ENCODE measurements around the gene ZFPL1.

The ZFPL1 gene

DNA sequence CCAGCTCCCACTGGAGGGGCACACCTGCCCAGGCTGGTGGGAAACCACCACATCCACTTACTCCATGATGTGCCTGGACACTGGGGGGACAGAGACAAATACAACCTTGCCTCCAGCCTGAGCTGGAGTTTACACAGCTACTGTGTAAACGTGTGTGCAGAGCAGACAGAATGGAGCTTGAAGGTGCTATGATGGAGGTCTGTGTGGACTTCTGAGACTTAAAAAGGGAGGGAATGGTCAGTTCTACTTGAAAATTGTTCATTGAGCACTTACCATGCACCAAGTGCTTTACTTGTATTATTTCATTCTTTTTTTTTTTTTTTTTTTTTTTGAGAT is 11.4 kb upstream of the ZFPL1 start:
- ATAC-seq: no peak
- no peak for DNase-seq (ENCODE audit: low spot score in 2 of 2)
- Mint-ChIP-seq H3K4me1 (peaks cover 2% of the 10 kb centered on the region), H3K9me3 (no peaks in the 10 kb centered on the region), H3K4me3 (no peak overlapping the region), H3K36me3 (peaks cover 22% of the 10 kb centered on the region), H3K27ac (no peak overlapping the region)

DNA sequence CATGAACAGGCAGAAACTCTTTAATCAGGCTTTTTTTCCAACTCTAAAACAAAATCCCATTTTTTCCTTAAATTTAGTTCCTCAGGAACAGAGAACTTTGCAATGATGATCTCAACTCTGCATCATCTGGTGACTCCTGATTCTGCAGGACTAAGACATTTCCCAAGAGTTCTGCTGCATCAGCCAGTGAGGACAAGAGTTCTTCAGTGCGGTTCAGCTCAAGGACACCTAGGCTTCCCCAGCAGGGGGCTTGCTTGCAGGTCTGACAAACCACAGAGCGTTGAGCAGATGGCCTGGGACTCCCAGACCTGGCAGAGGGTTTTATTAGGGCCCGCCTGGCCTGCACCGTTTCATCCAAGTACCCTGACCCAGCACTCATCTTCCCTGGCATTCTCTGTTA is 6.6 kb upstream of the ZFPL1 start:
- Mint-ChIP-seq H3K4me1 (peaks cover 29% of the 10 kb centered on the region), H3K36me3 (peaks cover 70% of the 10 kb centered on the region), H3K4me3 (no peak overlapping the region), H3K27ac (no peak overlapping the region), H3K9me3 (no peaks in the 10 kb centered on the region)
- no peak for ATAC-seq
- DNase-seq (ENCODE audit: low spot score in 2 of 2): no peak

DNA sequence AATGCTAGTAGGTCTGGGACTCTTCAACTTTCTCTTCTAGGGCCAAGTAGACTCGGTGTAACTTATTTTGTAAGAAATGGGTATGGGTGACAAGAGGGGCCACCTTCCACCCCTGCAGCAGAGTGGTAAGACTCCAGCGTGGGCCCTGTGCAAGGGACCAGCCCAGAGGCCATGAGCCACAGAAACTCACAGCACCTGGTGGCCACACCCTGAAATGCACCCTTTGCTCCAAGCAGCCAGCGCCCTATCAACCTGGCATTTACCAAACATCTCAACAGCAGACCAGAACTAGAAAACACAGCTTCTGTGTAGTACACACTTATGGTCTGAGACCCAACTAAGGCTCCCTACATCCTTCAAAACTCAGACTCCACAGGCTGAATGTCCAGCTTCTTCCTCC is 5.9 kb upstream of the ZFPL1 start:
- ATAC-seq: peak; percentile 85
- peak; percentile 43 to 81 for DNase-seq (ENCODE audit: low spot score in 2 of 2)
- H3K9me3 Mint-ChIP-seq: no peaks in the 10 kb centered on the region
- H3K27ac Mint-ChIP-seq: peak overlapping the region; percentile 74
- H3K36me3 Mint-ChIP-seq: peaks cover 77% of the 10 kb centered on the region
- no peak overlapping the region for H3K4me3 Mint-ChIP-seq
- peaks cover 35% of the 10 kb centered on the region for H3K4me1 Mint-ChIP-seq

DNA sequence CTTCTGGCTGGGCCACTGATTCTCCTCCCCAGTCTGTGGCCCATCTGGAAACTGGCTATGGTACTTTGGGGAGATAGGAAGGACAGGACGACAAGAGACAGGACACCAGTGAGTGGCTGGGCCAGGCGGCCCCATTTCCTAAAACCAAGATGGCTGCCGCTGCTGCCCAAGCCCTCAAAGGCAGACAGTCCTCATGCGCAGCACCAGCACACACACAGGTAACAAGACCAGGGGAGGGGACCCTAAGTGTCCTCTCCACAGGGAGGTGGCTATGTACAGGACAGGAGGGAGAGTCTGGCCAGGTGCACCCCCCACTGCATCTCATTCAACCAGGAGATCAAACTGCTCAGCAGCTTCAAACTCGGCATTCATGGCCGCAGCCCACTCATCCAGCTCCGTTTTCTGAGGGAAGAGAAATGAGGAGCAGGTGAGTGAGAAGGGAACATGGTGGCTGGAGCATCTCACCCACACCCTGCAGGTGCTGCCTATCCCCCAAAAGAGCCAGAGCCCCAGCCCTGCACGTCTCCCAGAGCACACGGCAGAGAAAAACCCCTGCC is 5.2 kb upstream of the ZFPL1 start:
- ATAC-seq (no peak), DNase-seq (ENCODE audit: low spot score in 2 of 2) (no peak)
- Mint-ChIP-seq H3K27ac (peak overlapping the region; percentile 74), H3K9me3 (no peaks in the 10 kb centered on the region), H3K4me1 (peaks cover 42% of the 10 kb centered on the region), H3K36me3 (peaks cover 84% of the 10 kb centered on the region), H3K4me3 (no peak overlapping the region)

DNA sequence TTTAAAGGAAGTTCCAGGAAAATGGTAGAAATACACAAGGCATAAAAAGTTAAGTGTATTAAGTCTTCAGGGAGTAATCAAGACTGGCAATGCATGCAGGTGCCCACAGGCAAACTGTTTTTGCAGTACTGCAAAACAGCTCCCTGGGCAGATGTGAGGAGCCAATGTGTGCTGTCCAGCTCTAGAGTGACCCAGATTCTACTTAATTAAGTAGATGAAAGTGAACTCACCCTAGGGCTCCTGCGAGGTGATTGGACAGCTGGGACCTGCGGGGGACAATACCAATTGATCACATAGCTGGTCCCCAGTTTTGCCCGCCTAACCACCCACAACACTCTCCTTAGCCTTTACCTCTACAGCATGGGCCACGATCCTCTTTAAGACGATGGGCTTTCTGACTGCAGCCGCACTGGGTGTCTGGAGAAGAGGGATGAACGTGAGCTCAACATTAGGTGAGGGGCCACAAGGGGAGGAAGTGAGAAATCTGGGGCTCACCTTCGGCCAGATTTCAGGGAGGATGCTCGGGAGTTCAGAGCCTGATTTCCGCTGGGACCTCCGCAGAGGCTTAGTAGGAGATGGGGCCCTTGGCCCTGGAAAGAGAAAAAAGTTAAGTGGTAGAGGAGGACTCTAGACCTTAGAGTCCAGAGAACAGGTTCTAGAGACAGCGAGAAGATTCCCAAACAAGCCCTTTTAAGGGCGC is 738 bp upstream of the ZFPL1 start:
- DNase-seq (ENCODE audit: low spot score in 2 of 2) (no peak), ATAC-seq (peak; percentile 8)
- peaks cover 96% of the 10 kb centered on the region for H3K36me3 Mint-ChIP-seq
- peak overlapping the region; percentile 99 for H3K4me3 Mint-ChIP-seq
- H3K4me1 Mint-ChIP-seq: peaks cover 53% of the 10 kb centered on the region
- H3K9me3 Mint-ChIP-seq: no peaks in the 10 kb centered on the region
- peak overlapping the region; percentile 99 for H3K27ac Mint-ChIP-seq

DNA sequence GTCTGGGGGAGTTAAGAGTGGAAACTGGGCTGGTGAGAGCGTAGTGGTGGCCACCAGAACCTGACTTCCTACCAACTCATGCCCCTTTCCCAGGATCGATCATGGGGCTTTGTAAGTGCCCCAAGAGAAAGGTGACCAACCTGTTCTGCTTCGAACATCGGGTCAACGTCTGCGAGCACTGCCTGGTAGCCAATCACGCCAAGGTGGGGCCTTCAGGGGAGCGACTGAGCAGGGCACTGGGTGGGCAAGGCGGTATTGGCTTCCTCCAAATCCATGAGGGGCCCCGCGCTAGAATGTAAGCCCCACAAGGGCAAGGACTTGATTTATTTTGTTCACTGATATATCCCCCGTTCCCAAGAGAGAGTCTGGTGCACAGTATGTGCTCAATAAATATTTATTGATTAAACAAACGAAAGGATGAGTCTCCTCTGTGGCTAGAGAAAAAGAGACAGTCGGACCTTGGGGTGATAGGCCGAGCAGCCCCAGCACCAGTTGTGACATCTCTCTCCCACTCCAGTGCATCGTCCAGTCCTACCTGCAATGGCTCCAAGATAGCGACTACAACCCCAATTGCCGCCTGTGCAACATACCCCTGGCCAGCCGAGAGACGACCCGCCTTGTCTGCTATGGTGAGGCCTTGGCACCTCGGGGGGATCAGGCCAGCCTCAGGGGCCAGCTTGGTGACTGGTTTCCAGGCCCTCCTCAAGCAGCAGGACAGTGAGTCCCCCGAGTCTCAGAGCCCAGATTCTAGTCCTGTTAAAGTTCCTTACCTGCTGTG is 765 bp downstream of the ZFPL1 start:
- DNase-seq (ENCODE audit: low spot score in 2 of 2): no peak
- Mint-ChIP-seq H3K4me3 (peak overlapping the region; percentile 99), H3K27ac (peak overlapping the region; percentile 99), H3K4me1 (peaks cover 44% of the 10 kb centered on the region), H3K9me3 (no peaks in the 10 kb centered on the region), H3K36me3 (peaks cover 91% of the 10 kb centered on the region)
- ATAC-seq: peak; percentile 9

DNA sequence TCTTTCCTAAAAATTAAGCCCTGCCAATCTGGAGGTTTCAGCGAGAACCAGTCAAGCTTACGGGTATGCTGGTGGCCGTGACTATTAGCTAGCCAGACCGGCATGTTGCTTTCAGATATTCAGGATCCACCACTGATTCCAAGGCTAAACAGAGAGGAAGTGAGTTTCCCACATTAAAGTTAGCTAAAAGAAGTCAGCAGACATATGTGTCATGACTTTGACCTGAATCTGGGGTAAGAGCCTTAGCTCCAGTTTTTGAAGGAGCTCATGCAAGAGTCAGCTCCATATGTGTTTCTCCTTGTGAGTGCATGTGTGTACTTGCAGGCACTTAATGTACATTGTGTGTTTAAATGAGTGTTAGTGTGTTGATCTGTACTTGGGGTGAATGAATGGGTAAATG is 1.4 kb downstream of the ZFPL1 start:
- ATAC-seq: no peak
- Mint-ChIP-seq H3K27ac (peak overlapping the region; percentile 99), H3K4me1 (peaks cover 41% of the 10 kb centered on the region), H3K4me3 (peak overlapping the region; percentile 99), H3K36me3 (peaks cover 89% of the 10 kb centered on the region), H3K9me3 (no peaks in the 10 kb centered on the region)
- DNase-seq (ENCODE audit: low spot score in 2 of 2): no peak

DNA sequence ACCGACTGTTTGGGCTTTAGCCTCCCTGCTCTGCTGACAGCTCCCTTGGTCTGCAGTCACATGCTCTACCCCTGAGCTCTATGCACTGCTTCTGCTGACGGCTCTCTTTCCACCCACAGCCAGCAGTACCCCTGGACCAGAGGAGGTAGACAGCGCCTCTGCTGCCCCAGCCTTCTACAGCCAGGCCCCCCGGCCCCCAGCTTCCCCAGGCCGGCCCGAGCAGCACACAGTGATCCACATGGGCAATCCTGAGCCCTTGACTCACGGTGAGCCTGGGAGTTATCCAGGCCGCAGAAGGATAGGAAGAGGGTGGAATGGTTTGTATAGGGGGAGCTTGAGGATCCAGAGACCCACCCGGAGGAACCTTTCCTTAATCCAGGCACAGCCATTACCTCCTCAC is 2.8 kb downstream of the ZFPL1 start:
- H3K4me1 Mint-ChIP-seq: peaks cover 33% of the 10 kb centered on the region
- H3K9me3 Mint-ChIP-seq: no peaks in the 10 kb centered on the region
- no peak for DNase-seq (ENCODE audit: low spot score in 2 of 2)
- peak overlapping the region; percentile 52 for H3K27ac Mint-ChIP-seq
- H3K4me3 Mint-ChIP-seq: no peak overlapping the region
- H3K36me3 Mint-ChIP-seq: peaks cover 77% of the 10 kb centered on the region
- no peak for ATAC-seq

DNA sequence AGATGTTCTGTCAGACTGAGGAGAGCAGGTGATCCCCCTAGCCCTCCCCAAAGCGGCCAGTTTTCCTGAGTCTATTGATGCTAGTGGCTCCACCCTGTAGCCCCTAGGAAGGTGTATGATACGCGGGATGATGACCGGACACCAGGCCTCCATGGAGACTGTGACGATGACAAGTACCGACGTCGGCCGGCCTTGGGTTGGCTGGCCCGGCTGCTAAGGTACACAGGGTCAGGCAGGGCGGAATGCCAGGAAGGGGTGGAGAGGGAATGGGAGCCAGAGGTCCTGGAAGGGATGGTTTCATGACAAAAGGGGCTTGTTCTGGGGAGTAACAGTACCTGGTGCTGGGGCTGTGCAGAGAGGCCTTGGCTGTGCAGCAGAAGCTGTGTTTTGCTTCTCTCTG is 3.2 kb downstream of the ZFPL1 start:
- H3K27ac Mint-ChIP-seq: peak overlapping the region; percentile 52
- peaks cover 73% of the 10 kb centered on the region for H3K36me3 Mint-ChIP-seq
- H3K4me3 Mint-ChIP-seq: no peak overlapping the region
- DNase-seq (ENCODE audit: low spot score in 2 of 2) (no peak), ATAC-seq (no peak)
- no peaks in the 10 kb centered on the region for H3K9me3 Mint-ChIP-seq
- peaks cover 33% of the 10 kb centered on the region for H3K4me1 Mint-ChIP-seq

DNA sequence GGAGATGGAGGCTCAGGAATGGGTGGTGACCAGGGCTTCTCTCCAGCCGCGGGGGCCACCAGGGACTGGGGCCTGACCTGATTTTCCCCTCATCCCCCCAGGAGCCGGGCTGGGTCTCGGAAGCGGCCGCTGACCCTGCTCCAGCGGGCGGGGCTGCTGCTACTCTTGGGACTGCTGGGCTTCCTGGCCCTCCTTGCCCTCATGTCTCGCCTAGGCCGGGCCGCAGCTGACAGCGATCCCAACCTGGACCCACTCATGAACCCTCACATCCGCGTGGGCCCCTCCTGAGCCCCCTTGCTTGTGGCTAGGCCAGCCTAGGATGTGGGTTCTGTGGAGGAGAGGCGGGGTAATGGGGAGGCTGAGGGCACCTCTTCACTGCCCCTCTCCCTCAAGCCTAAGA is 3.8 kb downstream of the ZFPL1 start:
- Mint-ChIP-seq H3K4me1 (peaks cover 30% of the 10 kb centered on the region), H3K4me3 (no peak overlapping the region), H3K27ac (peak overlapping the region; percentile 23), H3K36me3 (peaks cover 67% of the 10 kb centered on the region), H3K9me3 (no peaks in the 10 kb centered on the region)
- no peak for ATAC-seq
- no peak for DNase-seq (ENCODE audit: low spot score in 2 of 2)

DNA sequence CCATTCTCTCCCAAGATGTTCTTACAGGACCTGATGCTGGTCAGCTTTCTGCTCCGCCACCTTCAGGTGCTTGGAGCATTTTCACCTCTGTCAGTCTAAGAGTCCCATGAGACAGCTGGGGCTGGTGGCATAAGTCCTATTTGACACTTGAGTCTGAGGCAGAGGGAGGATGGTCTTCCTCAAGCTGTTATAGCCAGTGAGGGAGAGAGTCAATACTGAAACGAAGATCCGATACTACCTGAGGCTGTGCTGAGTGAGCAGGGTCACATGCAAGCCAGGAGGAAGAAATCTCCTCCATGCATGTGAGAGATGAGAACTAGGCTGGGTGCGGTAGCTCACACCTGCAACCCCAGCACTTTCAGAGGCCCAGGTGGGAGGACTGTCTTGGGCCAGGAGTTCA is 5.6 kb downstream of the ZFPL1 start:
- peak overlapping the region; percentile 23 for H3K27ac Mint-ChIP-seq
- no peak overlapping the region for H3K4me3 Mint-ChIP-seq
- H3K36me3 Mint-ChIP-seq: peaks cover 49% of the 10 kb centered on the region
- no peaks in the 10 kb centered on the region for H3K9me3 Mint-ChIP-seq
- DNase-seq (ENCODE audit: low spot score in 2 of 2) (no peak), ATAC-seq (no peak)
- H3K4me1 Mint-ChIP-seq: peaks cover 12% of the 10 kb centered on the region

DNA sequence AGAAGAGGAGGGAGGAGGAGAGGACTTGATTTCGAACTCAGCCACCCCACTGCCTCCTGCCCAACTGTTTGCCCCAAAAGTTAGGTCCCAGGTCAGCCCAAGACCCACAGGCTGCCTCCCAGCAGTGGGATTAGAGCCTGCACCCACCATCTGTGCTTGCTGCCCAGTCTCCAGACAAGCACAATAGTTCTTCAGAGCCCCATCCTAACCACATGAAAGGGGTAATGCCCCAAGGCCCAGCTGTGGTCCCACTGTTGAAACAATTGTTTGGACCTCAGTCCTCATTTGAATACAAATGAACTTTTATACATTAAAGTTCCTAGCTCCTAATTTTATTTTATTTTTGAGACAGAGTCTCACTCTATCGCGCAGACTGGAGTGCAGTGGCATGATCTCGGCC is 6.6 kb downstream of the ZFPL1 start:
- DNase-seq (ENCODE audit: low spot score in 2 of 2): no peak

DNA sequence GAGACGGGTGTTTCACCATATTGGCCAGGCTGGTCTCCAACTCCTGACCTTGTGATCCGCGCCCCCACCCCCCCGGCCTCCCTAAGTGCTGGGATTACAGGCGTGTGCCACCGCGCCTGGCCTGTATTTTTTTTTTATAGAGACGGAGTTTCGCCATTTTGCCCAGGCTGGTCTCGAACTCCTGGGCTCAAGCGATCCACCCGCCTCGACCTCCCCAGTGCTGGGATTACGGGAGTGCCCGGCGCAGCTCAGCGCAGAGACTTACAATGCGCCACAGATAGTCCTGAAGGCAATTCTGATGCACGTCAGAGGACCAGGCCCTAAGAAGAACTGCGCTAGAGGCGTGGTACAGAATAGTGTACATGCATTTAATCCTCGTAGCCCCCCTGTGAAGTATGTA is 11.4 kb downstream of the ZFPL1 start:
- DNase-seq (ENCODE audit: low spot score in 2 of 2): no peak
- H3K4me3 Mint-ChIP-seq: peak overlapping the region; percentile 70
- H3K27ac Mint-ChIP-seq: peak overlapping the region; percentile 94
- peaks cover 43% of the 10 kb centered on the region for H3K36me3 Mint-ChIP-seq
- peaks cover 5% of the 10 kb centered on the region for H3K4me1 Mint-ChIP-seq
- no peaks in the 10 kb centered on the region for H3K9me3 Mint-ChIP-seq
- no peak for ATAC-seq

More for the DNA sequence above, 6.6 kb downstream of the ZFPL1 start:
- H3K4me1 Mint-ChIP-seq: peaks cover 4% of the 10 kb centered on the region
- no peak for ATAC-seq
- H3K36me3 Mint-ChIP-seq: peaks cover 40% of the 10 kb centered on the region
- no peak overlapping the region for H3K4me3 Mint-ChIP-seq
- no peak overlapping the region for H3K27ac Mint-ChIP-seq
- H3K9me3 Mint-ChIP-seq: no peaks in the 10 kb centered on the region

DNA sequence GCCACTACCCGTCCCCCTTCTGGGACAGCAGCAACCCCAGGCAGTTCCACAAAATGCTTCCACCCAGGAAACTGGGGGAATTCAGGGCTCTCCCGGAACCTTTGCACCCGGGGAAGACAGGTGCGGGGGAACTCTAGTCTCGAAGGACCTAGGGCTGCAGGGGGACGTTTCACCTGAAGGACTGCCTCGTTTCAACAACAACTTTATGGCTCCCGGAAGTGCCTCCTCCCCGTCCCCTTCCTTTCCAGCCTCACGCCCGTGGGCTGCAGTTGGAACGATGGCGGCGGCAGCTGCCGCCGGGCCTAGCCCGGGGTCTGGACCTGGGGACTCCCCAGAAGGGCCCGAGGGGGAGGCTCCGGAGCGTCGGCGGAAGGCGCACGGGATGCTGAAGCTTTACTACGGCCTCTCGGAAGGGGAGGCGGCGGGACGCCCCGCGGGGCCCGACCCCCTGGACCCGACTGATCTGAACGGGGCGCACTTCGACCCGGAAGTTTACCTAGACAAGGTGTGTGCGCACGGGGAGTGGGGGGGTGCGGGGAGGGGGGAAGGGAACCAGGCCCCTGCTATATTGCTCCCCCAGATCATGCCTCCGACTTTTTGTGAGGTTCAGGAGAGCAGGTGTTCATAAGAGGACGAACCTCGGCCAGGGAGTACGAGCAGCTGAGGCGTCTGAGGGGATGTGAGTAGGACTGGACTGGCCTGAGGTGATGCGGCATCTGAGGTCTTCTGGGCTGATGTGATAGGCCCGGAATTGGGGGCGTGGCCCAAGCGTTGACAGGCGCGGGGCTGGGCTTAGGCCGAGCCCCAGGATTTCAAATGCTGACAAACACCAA is 12.2 kb downstream of the ZFPL1 start, which contains the start of gene VPS51:
VPS51 (plus strand) TSS at position 241 of the 833 bp plus-strand sequence; CDS start at position 278, 37 bp downstream.
- H3K4me1 Mint-ChIP-seq: peaks cover 5% of the 10 kb centered on the region
- H3K9me3 Mint-ChIP-seq: no peaks in the 10 kb centered on the region
- ATAC-seq (peak; percentile 98), DNase-seq (ENCODE audit: low spot score in 2 of 2) (peak; percentile 74 to 92)
- peak within 1 kb of the TSS; percentile 70 for H3K4me3 Mint-ChIP-seq
- H3K27ac Mint-ChIP-seq: peak within 1 kb of the TSS; percentile 94
- peaks cover 49% of the 10 kb centered on the region for H3K36me3 Mint-ChIP-seq

DNA sequence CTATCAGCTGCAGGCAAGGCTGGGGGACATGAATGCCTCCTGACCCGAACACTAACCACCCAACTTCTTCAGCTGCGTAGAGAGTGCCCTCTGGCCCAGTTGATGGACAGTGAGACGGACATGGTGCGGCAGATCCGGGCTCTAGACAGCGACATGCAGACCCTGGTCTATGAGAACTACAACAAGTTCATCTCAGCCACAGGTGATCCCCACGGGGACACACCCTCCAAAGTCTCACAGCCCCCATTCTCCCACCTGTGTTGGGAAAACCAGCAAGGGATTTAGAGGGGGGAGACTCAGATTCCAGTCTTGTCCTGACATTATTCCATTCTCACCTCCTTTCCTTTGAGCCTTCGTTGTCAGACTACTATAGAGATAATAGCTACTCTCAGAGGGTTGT is 12.9 kb downstream of the ZFPL1 start:
- Mint-ChIP-seq H3K9me3 (no peaks in the 10 kb centered on the region), H3K36me3 (peaks cover 56% of the 10 kb centered on the region), H3K27ac (peak overlapping the region; percentile 94), H3K4me3 (peak overlapping the region; percentile 70), H3K4me1 (peaks cover 5% of the 10 kb centered on the region)
- ATAC-seq: no peak
- no peak for DNase-seq (ENCODE audit: low spot score in 2 of 2)

Data from stimulated activated effector memory CD8-positive, alpha-beta T cell treated with anti-CD3 and anti-CD28 coated beads, Interleukin-12 subunit alpha, Interleukin-12 subunit beta, amount 100 ng/mL, for 72 hours (primary cell).